Measurements from ENCODE around the gene CLEC16A. TPM values are rescaled to one million over a fixed set of nuclear protein-coding genes. Genes with fewer than 3 reads are reported as not detected.

Gene CLEC16A
- polyA plus RNA-seq, 2 donors = 9.0 to 12.5 TPM

- Histone ChIP-seq H3K27ac (ENCODE audit: low read depth in 2 of 2, low read length in 1 of 2) (no peak overlapping the region), H3K9me3 (ENCODE audit: control insufficient read depth in 2 of 2, insufficient read depth in 1 of 2, low read depth in 1 of 2, low read length in 1 of 2) (no peaks in the 10 kb centered on the region), H3K36me3 (ENCODE audit: control insufficient read depth in 2 of 2, insufficient read depth in 2 of 2, low read length in 1 of 2) (no peaks in the 10 kb centered on the region), H3K27me3 (ENCODE audit: control insufficient read depth in 1 of 2, insufficient read depth in 2 of 2, low read length in 2 of 2) (no peaks in the 10 kb centered on the region), H3K4me3 (ENCODE audit: low read depth in 1 of 2, low read length in 2 of 2) (no peak overlapping the region), H3K4me1 (ENCODE audit: control insufficient read depth in 2 of 2, insufficient read depth in 2 of 2, low read length in 1 of 2) (no peaks in the 10 kb centered on the region)
- WGBS, 2 donors = 75 to 80% methylated on average over 17 of the region's 17 CpGs
Measured at GRCh38 chr16:11152677-11153331, 208.4 kb downstream of the CLEC16A start.

GRCh38 chr16:11155284-11155806, 211.0 kb downstream of the CLEC16A start:
- Histone ChIP-seq H3K4me3 (ENCODE audit: low read depth in 1 of 2, low read length in 2 of 2) (no peak overlapping the region), H3K27ac (ENCODE audit: low read depth in 2 of 2, low read length in 1 of 2) (no peak overlapping the region), H3K36me3 (ENCODE audit: control insufficient read depth in 2 of 2, insufficient read depth in 2 of 2, low read length in 1 of 2) (no peaks in the 10 kb centered on the region), H3K4me1 (ENCODE audit: control insufficient read depth in 2 of 2, insufficient read depth in 2 of 2, low read length in 1 of 2) (no peaks in the 10 kb centered on the region), H3K9me3 (ENCODE audit: control insufficient read depth in 2 of 2, insufficient read depth in 1 of 2, low read depth in 1 of 2, low read length in 1 of 2) (no peaks in the 10 kb centered on the region), H3K27me3 (ENCODE audit: control insufficient read depth in 1 of 2, insufficient read depth in 2 of 2, low read length in 2 of 2) (no peaks in the 10 kb centered on the region)
- 86 to 91% methylated on average over 13 of the region's 13 CpGs for WGBS, 2 donors

- no peaks in the 10 kb centered on the region for H3K9me3 ChIP-seq (ENCODE audit: control insufficient read depth in 2 of 2, insufficient read depth in 1 of 2, low read depth in 1 of 2, low read length in 1 of 2)
- no peaks in the 10 kb centered on the region for H3K4me1 ChIP-seq (ENCODE audit: control insufficient read depth in 2 of 2, insufficient read depth in 2 of 2, low read length in 1 of 2)
- 85 to 92% methylated on average over 9 of the region's 9 CpGs for WGBS, 2 donors
- H3K36me3 ChIP-seq (ENCODE audit: control insufficient read depth in 2 of 2, insufficient read depth in 2 of 2, low read length in 1 of 2) = no peaks in the 10 kb centered on the region
- H3K4me3 ChIP-seq (ENCODE audit: low read depth in 1 of 2, low read length in 2 of 2) = no peak overlapping the region
- H3K27ac ChIP-seq (ENCODE audit: low read depth in 2 of 2, low read length in 1 of 2) = no peak overlapping the region
- no peaks in the 10 kb centered on the region for H3K27me3 ChIP-seq (ENCODE audit: control insufficient read depth in 1 of 2, insufficient read depth in 2 of 2, low read length in 2 of 2)
Measured at GRCh38 chr16:11156401-11156800, 212.0 kb downstream of the CLEC16A start.

DNA sequence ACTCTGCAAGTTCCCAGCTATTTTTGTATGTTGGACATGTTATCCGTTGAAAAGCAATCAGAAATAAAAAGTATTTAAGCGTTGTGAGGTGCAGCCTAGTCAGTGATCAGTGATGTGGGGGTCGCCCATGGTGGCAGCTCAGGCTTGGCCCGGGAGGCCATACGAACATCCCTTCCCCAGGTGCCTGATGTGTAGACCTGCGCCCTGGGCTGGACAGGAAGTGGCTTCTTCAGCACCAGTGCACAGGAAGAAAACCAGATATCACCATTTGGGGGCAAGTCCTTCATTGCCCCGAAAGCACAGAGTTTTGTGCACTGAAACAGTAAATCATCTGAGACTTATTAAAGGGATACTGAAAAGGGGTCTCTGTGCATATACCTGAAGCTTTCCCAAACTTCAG, 212.8 kb downstream of the CLEC16A start:
- H3K27me3 ChIP-seq (ENCODE audit: control insufficient read depth in 1 of 2, insufficient read depth in 2 of 2, low read length in 2 of 2) = no peaks in the 10 kb centered on the region
- WGBS, 2 donors = 87 to 89% methylated on average over 7 of the region's 7 CpGs

GRCh38 chr16:11158018-11158417, 213.7 kb downstream of the CLEC16A start:
- Histone ChIP-seq H3K36me3 (ENCODE audit: control insufficient read depth in 2 of 2, insufficient read depth in 2 of 2, low read length in 1 of 2) (no peaks in the 10 kb centered on the region), H3K4me3 (ENCODE audit: low read depth in 1 of 2, low read length in 2 of 2) (no peak overlapping the region), H3K27me3 (ENCODE audit: control insufficient read depth in 1 of 2, insufficient read depth in 2 of 2, low read length in 2 of 2) (no peaks in the 10 kb centered on the region), H3K27ac (ENCODE audit: low read depth in 2 of 2, low read length in 1 of 2) (no peak overlapping the region), H3K4me1 (ENCODE audit: control insufficient read depth in 2 of 2, insufficient read depth in 2 of 2, low read length in 1 of 2) (no peaks in the 10 kb centered on the region), H3K9me3 (ENCODE audit: control insufficient read depth in 2 of 2, insufficient read depth in 1 of 2, low read depth in 1 of 2, low read length in 1 of 2) (no peaks in the 10 kb centered on the region)
- 86 to 87% methylated on average over 12 of the region's 12 CpGs for WGBS, 2 donors

More for the DNA sequence above, 212.8 kb downstream of the CLEC16A start:
- H3K9me3 ChIP-seq (ENCODE audit: control insufficient read depth in 2 of 2, insufficient read depth in 1 of 2, low read depth in 1 of 2, low read length in 1 of 2) = no peaks in the 10 kb centered on the region
- no peak overlapping the region for H3K4me3 ChIP-seq (ENCODE audit: low read depth in 1 of 2, low read length in 2 of 2)
- no peaks in the 10 kb centered on the region for H3K4me1 ChIP-seq (ENCODE audit: control insufficient read depth in 2 of 2, insufficient read depth in 2 of 2, low read length in 1 of 2)
- H3K36me3 ChIP-seq (ENCODE audit: control insufficient read depth in 2 of 2, insufficient read depth in 2 of 2, low read length in 1 of 2) = no peaks in the 10 kb centered on the region
- no peak overlapping the region for H3K27ac ChIP-seq (ENCODE audit: low read depth in 2 of 2, low read length in 1 of 2)

DNA sequence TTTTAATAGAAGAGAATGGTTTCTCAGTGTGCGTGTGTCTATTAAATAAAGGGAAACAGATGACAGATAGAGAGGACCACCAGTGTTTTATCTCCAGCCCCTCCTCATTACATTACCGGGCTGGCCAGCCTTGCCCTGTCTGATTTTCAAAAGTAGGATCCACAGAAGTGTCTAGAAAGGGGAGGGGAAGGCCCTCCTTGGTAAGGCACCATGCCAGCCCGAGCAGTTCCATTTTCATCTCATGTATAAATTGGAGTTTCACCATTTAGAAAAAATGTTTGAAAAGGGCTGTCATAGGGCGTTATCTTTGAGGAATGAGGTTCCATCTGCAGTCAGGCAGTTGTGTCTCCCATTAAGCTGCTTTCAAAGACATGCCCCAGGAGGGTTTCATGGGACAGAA, 214.9 kb downstream of the CLEC16A start:
- no peak overlapping the region for H3K27ac ChIP-seq (ENCODE audit: low read depth in 2 of 2, low read length in 1 of 2)
- no peaks in the 10 kb centered on the region for H3K4me1 ChIP-seq (ENCODE audit: control insufficient read depth in 2 of 2, insufficient read depth in 2 of 2, low read length in 1 of 2)
- 66 to 83% methylated on average over 4 of the region's 4 CpGs for WGBS, 2 donors
- no peaks in the 10 kb centered on the region for H3K36me3 ChIP-seq (ENCODE audit: control insufficient read depth in 2 of 2, insufficient read depth in 2 of 2, low read length in 1 of 2)
- H3K27me3 ChIP-seq (ENCODE audit: control insufficient read depth in 1 of 2, insufficient read depth in 2 of 2, low read length in 2 of 2) = no peaks in the 10 kb centered on the region
- no peaks in the 10 kb centered on the region for H3K9me3 ChIP-seq (ENCODE audit: control insufficient read depth in 2 of 2, insufficient read depth in 1 of 2, low read depth in 1 of 2, low read length in 1 of 2)
- H3K4me3 ChIP-seq (ENCODE audit: low read depth in 1 of 2, low read length in 2 of 2) = no peak overlapping the region

DNA sequence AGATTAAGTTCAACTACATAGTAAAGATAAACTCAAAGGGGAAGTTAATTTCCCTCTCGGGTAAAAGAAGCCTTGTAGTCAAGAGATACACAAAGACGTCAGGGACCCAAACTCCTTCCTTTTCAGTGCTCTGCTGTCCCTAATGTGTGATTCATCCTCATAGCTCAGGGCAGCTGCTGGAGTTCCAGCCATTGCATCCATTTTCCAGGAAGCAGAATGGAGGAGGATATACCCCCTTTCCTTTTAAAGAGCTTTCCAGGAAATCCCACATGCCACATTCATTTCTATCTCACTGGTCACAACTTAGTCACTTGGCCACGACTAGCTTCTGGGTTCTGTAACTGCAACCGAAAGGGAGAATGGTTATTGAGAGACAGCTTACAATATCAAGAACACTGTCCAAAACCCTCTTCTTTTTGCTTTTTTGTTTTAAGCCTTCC, 216.3 kb downstream of the CLEC16A start:
- Histone ChIP-seq H3K9me3 (ENCODE audit: control insufficient read depth in 2 of 2, insufficient read depth in 1 of 2, low read depth in 1 of 2, low read length in 1 of 2) (no peaks in the 10 kb centered on the region), H3K27me3 (ENCODE audit: control insufficient read depth in 1 of 2, insufficient read depth in 2 of 2, low read length in 2 of 2) (no peaks in the 10 kb centered on the region), H3K36me3 (ENCODE audit: control insufficient read depth in 2 of 2, insufficient read depth in 2 of 2, low read length in 1 of 2) (no peaks in the 10 kb centered on the region), H3K4me3 (ENCODE audit: low read depth in 1 of 2, low read length in 2 of 2) (no peak overlapping the region), H3K27ac (ENCODE audit: low read depth in 2 of 2, low read length in 1 of 2) (no peak overlapping the region), H3K4me1 (ENCODE audit: control insufficient read depth in 2 of 2, insufficient read depth in 2 of 2, low read length in 1 of 2) (peaks cover 0 to 2% of the 10 kb centered on the region in 2 donors)
- WGBS, 2 donors = 80 to 85% methylated on average over 4 of the region's 4 CpGs

DNA sequence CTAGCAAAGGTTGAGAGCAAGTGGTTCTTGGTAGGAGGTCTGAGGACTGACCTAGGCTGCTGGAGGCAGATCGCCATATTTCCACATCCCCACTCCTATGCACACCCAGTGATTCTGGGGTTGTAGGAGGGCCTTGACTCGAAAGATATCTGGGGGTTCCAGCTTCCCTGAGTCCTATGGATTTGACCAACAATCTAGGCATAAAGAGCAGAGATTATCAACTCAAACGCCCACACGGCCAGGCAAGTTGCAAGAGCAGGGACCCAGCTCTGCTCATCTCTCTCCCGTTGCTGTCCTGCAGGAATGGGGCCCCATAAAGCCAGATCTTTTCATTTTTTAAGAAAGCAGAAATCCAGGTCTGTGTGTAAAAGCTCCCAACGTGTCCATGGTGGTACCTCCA, 217.1 kb downstream of the CLEC16A start:
- Histone ChIP-seq H3K27ac (ENCODE audit: low read depth in 2 of 2, low read length in 1 of 2) (peak overlapping the region in 1 of 2 donors; percentile 9), H3K4me3 (ENCODE audit: low read depth in 1 of 2, low read length in 2 of 2) (no peak overlapping the region), H3K4me1 (ENCODE audit: control insufficient read depth in 2 of 2, insufficient read depth in 2 of 2, low read length in 1 of 2) (peaks cover 0 to 2% of the 10 kb centered on the region in 2 donors), H3K36me3 (ENCODE audit: control insufficient read depth in 2 of 2, insufficient read depth in 2 of 2, low read length in 1 of 2) (peaks cover 2 to 3% of the 10 kb centered on the region in 2 donors), H3K9me3 (ENCODE audit: control insufficient read depth in 2 of 2, insufficient read depth in 1 of 2, low read depth in 1 of 2, low read length in 1 of 2) (no peaks in the 10 kb centered on the region), H3K27me3 (ENCODE audit: control insufficient read depth in 1 of 2, insufficient read depth in 2 of 2, low read length in 2 of 2) (no peaks in the 10 kb centered on the region)
- WGBS, 2 donors = 84 to 85% methylated on average over 6 of the region's 6 CpGs

DNA sequence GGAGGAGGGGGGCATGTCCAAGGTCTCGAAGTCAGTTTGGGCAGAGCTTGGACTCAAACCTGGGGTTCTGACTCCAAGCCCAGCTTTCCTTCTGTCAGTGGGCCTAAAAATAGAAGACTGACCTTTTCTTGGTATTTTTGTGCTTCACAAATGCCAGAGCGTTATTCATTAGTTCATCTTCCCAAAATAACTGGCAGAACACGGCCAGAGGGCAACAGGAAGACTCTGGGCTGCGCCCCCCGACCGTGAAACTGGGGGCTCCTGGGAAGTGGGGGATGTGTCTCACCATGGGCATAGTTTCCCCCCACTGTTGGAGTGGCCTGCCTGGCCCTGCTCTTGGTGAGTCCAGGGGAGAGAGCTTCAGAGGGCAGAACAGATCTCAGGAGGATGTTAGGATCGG, 217.6 kb downstream of the CLEC16A start:
- Histone ChIP-seq H3K4me1 (ENCODE audit: control insufficient read depth in 2 of 2, insufficient read depth in 2 of 2, low read length in 1 of 2) (peaks cover 0 to 2% of the 10 kb centered on the region in 2 donors), H3K9me3 (ENCODE audit: control insufficient read depth in 2 of 2, insufficient read depth in 1 of 2, low read depth in 1 of 2, low read length in 1 of 2) (no peaks in the 10 kb centered on the region), H3K36me3 (ENCODE audit: control insufficient read depth in 2 of 2, insufficient read depth in 2 of 2, low read length in 1 of 2) (peaks cover 5 to 6% of the 10 kb centered on the region in 2 donors), H3K27me3 (ENCODE audit: control insufficient read depth in 1 of 2, insufficient read depth in 2 of 2, low read length in 2 of 2) (no peaks in the 10 kb centered on the region), H3K4me3 (ENCODE audit: low read depth in 1 of 2, low read length in 2 of 2) (no peak overlapping the region), H3K27ac (ENCODE audit: low read depth in 2 of 2, low read length in 1 of 2) (peak overlapping the region in 1 of 2 donors; percentile 43)
- WGBS, 2 donors = 58 to 61% methylated on average over 7 of the region's 7 CpGs
